ENCODE results near the gene TAF1A.

- TF ChIP-seq BHLHE40 (IDR thresholded peaks at IDR 0.05; ENCODE audit: borderline replicate concordance) (no peak), LEF1 (IDR thresholded peaks at IDR 0.05; ENCODE audit: borderline replicate concordance) (no peak), ELF4 (IDR thresholded peaks at IDR 0.05) (no peak), FOXK2 (IDR thresholded peaks at IDR 0.05) (no peak), CTBP1 (IDR thresholded peaks at IDR 0.05; ENCODE audit: borderline replicate concordance) (no peak), FOXA1 (IDR thresholded peaks at IDR 0.05) (no peak), SUZ12 (IDR thresholded peaks at IDR 0.05) (no peak), FOXM1 (IDR thresholded peaks at IDR 0.05; ENCODE audit: borderline replicate concordance) (no peak), SP1 (IDR thresholded peaks at IDR 0.05) (no peak), L3MBTL2 (conservative IDR thresholded peaks at IDR 0.05) (no peak), HDGF (IDR thresholded peaks at IDR 0.05; ENCODE audit: borderline replicate concordance) (no peak), NFRKB (IDR thresholded peaks at IDR 0.05) (no peak), ZNF384 (IDR thresholded peaks at IDR 0.05) (no peak), PKNOX1 (IDR thresholded peaks at IDR 0.05) (no peak)
Observed at GRCh38 chr1:222552882-222553281, 36.9 kb downstream of the TAF1A start.

All from HEK293T (cell line).